DMS53 treated with DMSO at 0.1 percent for 48 hours (cell line): ENCODE results near the gene DMBX1.

Source experiments
- DNase-seq: peaks from one replicate; lab custom pipeline; 2025; ENCODE audit not compliant: unreplicated experiment; lab: John Stamatoyannopoulos, UW

DMBX1 gene

GRCh38 chr1:46497020-46497419, 7.4 kb downstream of the DMBX1 start:
- no peak for DNase-seq

DNA sequence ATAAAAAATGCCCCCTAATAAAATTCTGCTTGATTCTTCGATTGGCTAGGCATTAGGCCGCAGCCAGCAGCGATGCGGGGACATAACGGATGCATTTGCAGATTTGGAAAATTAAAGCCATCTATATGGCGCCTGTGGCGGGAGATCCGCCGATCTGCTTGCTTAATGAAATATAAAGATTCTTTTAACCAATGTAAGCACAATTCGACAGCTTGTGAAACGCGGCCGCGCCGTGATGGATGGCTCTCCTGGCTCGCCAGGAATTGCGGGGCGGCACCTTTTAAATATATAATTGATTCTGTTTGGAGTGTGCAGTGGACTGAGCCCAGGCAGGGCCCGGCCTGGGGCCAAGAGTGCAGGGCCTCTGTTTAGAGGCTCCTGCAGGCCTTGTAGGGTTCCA, 8.0 kb downstream of the DMBX1 start:
- DNase-seq, result no peak

DNA sequence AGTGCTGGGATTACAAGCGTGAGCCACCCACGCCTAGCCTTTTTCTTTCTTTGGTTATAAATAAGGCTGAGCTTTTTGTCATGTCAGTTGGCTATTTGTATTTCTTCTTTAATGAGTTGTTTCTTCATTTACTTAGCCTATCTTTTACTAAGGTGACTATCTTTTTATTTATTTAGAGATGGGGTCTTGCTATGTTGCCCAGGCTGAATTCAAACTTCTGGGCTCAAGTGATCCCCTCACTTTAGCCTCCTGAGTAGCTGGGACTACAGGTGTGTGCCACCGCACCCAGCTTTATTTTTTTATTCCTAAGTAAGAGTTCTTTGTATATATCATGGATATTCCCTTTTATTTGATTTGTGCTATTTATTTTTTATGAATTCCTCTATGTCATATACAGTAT, 11.9 kb downstream of the DMBX1 start:
- DNase-seq, result no peak

DNA sequence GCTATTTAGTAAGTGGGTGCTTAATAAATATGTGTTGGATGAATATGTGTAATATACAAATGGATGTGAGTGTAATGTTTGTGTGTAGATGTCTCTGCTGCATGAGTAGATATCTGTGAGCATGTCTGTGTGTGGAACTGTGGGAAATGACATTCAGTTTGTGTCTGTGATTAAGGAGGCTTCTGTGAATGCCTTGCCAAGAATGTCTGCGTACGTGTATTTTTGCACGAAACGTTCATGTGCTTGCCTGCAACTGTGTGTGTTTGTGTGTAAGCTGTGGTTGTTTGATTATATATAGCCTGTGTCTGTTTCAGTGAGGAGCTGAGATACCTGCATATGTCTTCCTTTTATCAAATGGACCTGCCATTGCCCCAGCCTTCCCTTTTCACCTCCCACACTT, 13.8 kb downstream of the DMBX1 start:
- no peak for DNase-seq

- no peak for DNase-seq
Observed at GRCh38 chr1:46506470-46507219, 17.0 kb downstream of the DMBX1 start.

- no peak for DNase-seq
Observed at GRCh38 chr1:46508757-46509156, 19.1 kb downstream of the DMBX1 start.

DNA sequence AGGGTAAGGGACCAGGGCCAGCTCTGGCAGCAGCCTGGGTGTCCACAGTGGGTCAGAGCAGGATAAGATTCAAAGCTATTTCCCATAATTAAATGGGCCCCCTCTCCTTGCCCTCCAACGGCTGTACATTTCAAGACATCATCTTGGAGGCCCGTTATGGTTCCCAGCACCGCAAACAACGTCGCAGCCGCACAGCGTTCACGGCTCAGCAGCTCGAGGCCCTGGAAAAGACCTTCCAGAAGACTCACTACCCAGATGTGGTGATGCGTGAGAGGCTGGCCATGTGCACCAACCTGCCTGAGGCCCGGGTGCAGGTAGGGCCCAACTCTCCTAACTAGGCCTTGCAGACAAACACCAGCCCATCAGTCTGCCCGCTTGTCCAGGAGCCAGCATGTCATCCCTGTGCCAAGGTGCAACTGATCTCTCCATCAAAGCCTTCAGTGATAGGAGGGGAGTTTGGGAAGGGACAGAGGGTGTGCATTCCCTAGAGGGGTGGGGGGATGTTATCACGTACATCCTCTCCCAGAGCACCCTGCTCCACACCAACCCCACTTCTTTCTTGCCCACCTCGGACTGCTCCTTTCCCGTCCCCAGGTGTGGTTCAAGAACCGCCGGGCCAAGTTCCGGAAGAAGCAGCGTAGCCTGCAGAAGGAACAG, 20.8 kb downstream of the DMBX1 start:
- no peak for DNase-seq

GRCh38 chr1:46510998-46511365, 21.3 kb downstream of the DMBX1 start:
- no peak for DNase-seq

DNA sequence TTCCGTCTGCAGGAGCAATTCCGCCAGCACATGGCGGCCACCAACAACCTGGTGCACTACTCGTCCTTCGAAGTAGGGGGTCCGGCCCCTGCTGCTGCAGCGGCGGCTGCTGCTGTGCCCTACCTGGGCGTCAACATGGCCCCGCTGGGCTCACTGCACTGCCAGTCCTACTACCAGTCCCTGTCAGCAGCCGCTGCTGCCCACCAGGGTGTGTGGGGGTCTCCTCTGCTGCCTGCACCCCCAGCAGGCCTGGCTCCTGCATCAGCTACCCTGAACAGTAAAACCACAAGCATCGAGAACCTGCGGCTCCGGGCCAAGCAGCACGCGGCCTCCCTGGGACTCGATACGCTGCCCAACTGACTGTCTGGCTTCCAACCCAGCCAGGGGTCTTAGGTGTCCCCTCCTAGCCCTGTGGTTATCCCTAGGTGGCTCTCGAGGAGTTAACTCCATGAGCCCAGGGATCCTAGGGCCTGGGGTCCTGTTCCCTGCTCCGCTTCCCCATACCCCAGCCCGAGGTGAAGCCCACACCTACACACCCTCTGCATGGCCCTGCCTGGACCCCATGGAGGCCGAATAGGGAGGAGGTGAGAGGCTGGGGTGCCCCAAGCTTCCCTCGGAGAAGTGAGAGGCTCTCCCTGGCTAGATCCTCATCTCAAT, 22.6 kb downstream of the DMBX1 start:
- no peak for DNase-seq

DNA sequence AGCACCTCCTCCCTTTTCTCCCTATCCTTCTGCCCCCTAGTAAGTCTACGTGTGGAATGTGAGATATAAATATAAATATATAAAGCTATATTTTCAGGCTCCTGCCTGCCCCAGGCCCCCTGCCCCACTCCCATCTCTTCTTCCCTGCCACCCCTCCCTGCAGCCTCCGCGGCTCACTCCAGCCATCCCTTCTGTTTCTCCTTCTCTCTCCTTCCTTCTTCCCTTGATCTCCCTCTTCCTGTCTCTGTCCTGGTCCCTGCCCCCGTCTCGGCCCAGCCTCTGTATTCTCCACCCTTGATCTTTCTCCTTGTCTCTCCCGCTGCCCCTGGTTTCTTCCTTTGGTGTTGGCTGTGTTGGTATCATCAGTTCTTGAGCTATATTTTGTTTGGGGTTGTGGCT, 23.2 kb downstream of the DMBX1 start:
- DNase-seq, result no peak

GRCh38 chr1:46513536-46513935, 23.9 kb downstream of the DMBX1 start:
- no peak for DNase-seq

DNA sequence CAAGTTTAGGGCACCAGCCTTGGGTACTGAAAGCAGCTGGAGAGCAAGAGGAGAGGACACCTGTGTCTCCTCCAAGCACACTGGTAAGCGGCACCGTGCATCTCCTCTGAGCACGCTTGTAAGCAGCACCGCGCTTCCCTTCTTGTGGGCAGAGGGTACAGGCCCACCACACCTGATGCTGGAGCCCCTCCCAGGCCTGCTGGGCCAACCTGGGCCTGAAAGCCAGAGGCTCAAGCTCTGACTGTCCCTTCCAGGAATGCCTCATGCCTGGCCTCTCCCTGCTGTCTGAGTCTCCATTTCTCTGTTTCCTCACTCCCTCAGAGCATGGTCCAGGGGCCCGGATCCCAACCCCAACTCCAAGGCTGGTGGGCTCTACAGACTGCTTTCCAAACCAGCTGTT, 25.9 kb downstream of the DMBX1 start:
- DNase-seq, result no peak

DNA sequence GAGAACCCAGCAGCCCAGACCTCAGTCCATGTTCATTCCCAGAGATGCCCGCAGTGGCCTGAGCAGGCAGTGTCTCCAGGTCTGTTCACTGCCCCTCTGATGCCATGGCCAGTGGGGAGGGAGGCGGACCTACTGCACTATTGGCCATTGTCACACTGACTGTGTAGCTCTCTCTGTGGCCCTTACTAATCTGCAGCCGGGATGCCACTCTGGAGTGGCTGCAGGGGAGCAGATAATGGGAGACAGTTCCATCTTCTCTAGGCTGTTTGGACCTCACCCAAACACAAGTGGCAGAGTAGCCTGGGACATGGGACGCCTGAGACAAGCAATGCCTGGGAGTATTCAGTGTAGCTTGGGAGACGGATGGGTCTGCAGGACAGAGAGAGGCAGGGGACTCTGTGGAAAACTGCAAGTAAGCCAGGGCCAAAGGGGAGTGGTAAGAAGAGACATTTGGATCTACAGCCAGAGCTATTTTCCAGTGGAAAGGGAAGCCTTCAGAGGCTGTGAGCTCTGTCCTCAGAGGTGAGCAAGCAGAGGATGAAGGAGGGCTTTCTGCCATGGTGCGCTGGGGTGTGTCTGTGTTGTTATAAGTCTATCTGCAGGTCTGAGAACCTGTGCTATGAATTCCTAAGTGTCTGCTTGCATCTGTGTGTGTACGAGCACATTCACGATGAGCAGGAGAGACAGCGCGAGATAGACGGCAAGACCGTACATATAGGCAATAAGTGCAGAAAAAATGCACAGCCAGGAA, 26.7 kb downstream of the DMBX1 start:
- DNase-seq, result no peak

- peak; percentile 98 for DNase-seq
Observed at GRCh38 chr1:46517010-46517600, 27.5 kb downstream of the DMBX1 start.

GRCh38 chr1:46517932-46518498, 28.4 kb downstream of the DMBX1 start:
- no peak for DNase-seq

- no peak for DNase-seq
Observed at GRCh38 chr1:46519209-46519608, 29.6 kb downstream of the DMBX1 start.

DNA sequence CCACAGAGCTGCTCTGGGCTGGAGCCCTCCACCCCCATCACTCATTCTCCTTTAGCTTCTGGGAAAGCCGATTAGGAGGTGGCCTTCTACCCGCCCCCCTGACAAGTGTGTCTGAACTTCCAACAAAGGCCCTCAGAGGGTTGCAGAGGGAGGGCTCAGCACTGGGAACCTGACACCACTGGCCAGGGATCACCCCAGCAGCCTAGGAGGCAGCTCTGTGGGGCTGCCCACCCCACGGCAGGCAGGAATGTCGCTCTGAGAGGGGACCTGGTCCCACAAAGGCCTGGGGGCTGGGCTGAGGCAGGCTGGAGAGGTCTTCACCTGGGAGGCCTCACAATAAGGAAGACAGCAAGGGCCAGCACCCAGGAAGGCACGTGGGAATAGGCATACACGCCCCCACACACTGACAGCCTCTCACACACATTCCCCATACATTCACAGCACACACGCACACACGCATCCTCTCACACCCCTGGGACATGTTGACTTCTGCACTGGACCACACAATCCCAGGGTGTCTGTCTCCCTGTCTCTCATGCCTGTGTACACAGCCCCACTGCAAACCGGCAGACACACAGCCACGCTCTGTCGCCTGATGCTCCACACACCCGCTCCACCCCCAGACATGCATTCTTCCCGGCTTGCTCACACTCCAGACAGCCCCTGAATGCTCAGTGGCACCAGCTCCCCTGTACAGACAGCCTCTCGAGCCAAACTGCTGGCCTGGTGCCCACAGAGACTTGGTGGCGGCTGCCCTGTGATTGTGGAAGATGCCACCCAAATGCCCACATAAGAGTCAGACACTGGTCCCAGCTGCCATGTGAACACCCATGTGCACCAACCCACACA, 30.7 kb downstream of the DMBX1 start:
- DNase-seq, result no peak

DNA sequence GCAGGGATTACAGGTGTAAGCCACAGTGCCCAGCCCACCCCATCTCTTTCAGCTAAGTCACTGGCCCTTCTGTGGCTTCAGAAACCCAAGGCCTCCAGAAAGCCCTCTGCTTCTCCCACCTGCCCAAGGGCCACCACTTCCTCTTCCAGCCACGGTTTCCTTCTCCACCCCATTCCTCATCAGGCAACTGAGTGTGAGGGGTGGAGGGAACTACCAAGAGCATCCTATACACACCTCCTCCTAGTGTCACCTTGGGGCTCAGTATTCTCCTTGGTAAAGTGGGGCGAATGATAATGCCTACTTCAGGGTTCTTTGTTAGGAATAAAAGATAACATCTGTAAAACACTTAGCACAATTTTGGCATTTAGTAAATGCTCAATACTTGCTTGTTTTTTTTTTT, 31.8 kb downstream of the DMBX1 start:
- no peak for DNase-seq

DNA sequence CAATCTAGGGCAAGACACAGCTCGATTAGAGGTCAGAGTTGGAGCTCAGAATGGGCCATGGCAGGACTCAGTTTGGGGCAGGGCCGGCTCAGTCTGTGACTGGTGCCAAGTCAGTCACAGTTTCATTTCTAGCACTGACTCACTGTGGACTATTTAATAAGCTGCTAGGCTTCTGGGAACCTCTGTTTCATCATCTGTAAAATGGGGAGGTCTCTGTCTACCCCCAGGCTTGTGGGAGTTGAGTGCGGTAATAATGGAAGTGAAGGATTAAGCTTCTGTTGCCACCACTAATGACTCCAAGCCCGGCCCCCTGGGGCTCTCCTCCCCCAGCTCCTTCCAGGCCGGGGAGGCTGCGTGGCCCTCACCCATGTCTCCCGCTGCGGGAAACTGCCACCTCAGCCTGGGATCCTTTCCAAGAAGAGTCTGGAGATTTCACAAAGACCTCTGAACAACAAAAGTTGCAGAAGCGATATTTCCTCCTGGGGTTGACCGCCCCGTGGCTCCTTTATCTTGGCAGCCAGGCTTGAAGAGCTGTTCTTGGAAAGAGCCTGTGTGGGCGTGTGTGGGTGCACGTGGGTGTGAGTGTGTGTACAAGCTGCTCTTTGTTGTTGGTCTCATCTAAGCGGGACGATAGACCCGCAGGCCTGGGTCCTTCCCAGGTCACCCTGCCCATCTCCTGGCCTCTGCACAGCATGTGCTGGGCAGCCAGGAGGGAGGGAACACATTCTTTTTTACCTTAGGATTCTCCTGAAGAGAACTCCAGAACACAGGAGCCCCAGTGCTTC, 32.7 kb downstream of the DMBX1 start:
- DNase-seq, result no peak
